ENCODE data around the gene IGFL4. TPM values are rescaled to one million over a fixed set of nuclear protein-coding genes. Genes with fewer than 3 reads are reported as not detected.

Gene IGFL4
- 10 to 100 TPM in 1 of 10 donors, 1 to 10 TPM in 9; 1.3 to 10.2 (median 4.6) TPM for polyA plus RNA-seq (ENCODE audit: insufficient read length in 10 of 10)
- long read RNA-seq, donor 1: 0 reads
- long read RNA-seq, donor 2: 0 reads
- long read RNA-seq, donor 3: 0 reads
- long read RNA-seq, donor 4: 0 reads
- long read RNA-seq, donor 5: 0 reads
- long read RNA-seq, donor 6, partial matches to known transcripts: 0 of 1 reads
- long read RNA-seq, donor 6, other reads (novel, unspliced or antisense): 0 of 1 reads
- long read RNA-seq, donor 7: 0 reads
- long read RNA-seq, donor 8: 0 reads
- long read RNA-seq, donor 9: 0 reads

DNA sequence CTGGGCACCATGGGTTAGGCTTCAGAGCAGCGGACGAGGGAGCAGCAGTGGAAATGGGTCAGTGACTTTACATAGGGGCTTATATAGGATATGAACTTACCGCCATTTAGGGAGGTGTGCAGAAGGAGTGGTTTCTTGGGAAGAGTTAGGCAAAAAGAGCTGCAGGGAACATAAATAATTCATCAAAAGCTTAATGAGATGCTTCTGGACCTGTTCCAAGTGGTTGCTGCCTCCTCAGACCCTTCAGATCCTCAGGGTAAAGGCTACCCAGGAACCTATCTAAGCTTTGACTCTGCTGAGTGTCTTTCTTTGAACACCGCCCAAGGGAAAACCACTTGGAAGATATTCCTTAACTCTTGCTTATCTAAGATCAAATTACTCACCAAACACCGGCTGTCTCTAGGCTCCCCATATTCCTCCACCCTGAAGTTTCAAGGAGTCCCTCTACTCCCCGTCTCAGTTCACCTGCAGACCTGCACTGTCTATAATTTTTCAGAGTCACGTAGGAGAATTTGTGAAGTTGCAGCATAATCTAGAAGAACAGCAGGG is at the start of gene IGFL4:
Gene IGFL4 (minus strand): TSS at position 51 of the 549 bp plus-strand sequence. CDS start 40 bp downstream, at position 11.
- DNase-seq: peak in 1 of 3 donors; percentile 13

DNA sequence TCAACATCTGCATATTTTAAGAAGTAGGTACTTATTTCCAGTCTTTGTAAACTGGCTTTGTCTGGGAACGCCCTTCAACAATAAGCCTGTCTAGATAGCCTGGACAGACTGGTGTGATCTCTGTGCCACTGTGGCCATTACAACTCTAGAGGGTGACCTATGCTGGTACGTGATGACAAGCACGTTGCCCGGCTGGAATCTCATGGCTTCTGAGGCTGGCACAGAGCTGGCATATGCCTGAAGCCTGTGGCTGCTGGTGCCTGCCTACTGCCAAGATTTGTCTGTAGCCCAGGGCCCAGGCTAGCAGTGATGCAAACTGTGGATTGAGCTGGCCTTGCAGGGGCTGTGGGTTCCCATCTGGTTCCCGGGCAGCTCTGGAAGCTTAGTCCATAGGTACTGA is 49.6 kb upstream of the IGFL4 start:
- DNase-seq: no peak

DNA sequence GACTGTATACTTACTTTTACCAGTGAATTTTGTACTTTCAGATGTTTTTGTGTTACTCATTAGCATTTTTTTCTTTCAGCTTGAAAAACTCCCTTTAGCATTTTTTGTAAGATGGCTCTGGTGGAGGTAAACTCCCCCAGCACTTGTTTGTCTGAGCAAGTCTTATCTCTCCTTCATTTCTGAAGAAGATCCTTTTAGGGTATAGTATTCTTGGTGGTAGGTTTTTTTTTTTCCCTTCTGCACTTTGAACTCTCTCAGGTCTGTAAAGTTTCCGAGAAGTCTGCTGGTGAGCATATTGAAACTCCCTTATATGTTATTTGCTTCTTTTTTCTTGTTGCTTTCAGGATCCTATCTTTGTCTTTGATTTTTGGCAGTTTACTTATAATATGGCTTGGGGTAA is 48.6 kb upstream of the IGFL4 start:
- no peak for DNase-seq

DNA sequence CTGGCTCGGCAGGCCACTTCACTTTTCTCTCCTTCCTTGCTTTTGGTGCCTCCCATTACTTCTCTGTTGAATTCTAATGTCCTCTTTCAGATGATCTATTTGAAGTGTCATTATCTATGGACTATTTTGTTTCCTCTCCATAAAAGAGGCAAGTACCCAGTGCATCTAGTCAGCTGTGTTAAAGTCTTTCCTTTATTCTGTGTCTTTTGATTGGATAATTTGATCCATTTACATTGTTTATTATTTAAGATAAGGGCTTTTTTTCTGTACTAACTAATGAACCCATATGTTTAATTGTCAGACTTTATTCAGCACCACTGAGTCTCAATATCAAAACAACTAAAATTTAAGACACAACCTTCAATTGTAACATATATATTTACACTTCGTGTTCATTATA is 47.3 kb upstream of the IGFL4 start:
- DNase-seq: no peak

DNA sequence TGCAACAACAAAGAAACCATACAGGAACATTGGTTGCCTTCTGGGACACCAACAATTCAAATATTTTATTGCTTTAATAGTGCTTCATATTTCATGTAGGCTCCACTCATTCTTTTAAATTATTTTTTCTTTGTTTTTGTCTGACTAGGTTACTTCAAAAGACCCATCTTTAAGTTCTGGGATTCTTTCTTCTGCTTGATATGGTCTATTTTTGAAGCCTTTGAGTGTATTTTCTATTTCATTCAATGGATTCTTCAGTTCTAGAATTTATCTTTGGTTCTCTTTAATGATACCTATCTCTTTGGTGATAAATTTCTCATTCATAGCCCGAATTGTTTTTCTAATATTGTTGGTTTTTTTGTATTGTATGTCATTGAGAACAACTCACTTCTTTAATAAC is 45.1 kb upstream of the IGFL4 start:
- DNase-seq: no peak

DNA sequence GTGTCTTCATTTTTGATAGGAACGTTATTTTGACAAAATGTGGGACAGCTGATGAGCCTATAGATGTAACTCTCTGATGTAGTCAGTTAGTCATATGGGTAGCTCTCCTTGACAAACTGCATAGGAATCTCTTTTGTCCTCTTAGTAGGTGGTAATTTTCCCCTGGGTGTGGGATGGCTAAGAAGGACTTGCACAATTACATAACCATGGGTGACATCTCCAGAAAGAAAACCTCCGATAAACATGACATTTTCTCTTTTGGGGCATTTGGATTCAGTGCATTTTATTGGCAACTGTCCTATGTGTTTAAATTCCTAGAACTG is 41.9 kb upstream of the IGFL4 start:
- DNase-seq: no peak

DNA sequence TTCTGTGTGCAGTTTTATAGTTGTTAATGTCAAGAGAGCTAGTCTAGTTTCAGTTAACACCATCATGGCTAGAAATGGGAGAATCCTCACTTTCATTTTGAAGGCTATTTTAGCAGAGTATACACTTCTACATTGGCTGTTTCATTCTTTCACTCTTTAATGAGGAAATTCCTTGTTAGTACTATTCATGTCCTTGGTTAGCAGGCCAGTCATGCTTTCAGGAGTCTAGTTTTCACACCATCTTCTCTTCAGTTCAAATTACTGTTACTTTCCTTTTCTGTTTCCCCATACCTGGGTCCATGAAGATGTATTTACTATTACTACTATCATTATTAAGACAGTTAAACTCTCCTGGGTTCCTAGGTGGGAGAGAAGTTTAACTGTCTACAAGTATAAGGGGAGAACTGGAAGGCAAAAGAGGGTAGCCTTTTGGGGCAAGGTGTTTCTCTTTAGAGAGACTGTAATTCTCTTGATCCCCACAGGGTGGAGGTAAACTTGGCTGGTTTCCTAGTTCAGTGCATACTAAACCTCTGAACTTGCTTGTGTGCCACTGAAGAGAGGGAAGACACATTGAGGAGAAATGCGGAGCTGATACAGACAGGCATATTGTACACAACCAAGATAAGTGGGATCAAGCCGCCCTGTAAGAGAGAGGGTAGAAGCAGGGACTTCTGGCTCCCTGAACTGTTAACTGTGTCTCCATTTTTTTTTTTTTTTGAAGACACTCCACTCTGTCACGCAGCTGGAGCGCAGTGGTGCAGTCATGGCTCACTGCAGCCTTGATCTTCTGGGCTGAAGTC is 41.3 kb upstream of the IGFL4 start:
- no peak for DNase-seq

DNA sequence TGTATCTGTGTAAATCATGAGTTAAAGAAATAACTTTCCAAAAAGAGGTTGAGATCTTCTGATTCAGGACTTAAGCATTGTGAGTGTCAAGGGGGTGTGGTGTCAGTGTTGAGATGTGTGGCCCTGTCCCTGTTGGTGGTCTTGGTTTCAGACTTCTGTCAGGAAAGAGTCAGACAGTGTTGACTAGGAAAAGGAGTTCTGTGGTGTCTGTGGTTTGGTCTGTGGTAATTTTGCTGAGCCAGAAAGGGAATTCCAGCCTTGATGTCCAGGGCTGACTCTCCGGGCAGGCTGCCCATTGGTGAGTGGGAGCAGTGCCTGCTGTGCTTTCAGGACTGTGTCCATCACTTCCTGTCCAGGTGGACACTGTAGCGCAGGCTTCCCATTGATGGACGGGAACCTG is 39.8 kb upstream of the IGFL4 start:
- DNase-seq: peak in 1 of 3 donors; percentile 90

DNA sequence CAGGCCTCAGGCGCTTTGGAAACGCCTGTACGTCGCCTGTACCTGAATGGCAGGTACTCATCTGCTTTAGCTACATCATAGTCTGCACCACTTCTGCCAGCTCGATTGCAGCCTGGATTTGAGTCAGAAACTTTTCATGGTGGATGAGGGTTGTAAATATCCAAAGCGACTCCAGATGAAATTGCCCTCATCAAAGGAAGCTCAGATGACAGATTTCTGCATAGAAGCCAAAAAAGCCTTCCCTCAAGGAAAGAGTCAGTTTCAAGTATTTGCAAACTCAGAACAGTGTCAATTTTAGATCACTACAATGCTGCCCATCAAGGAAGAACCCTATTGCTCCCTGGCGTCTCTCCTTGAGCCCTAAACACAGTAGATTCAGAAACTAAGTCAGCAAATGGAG is 38.8 kb upstream of the IGFL4 start:
- DNase-seq: no peak

DNA sequence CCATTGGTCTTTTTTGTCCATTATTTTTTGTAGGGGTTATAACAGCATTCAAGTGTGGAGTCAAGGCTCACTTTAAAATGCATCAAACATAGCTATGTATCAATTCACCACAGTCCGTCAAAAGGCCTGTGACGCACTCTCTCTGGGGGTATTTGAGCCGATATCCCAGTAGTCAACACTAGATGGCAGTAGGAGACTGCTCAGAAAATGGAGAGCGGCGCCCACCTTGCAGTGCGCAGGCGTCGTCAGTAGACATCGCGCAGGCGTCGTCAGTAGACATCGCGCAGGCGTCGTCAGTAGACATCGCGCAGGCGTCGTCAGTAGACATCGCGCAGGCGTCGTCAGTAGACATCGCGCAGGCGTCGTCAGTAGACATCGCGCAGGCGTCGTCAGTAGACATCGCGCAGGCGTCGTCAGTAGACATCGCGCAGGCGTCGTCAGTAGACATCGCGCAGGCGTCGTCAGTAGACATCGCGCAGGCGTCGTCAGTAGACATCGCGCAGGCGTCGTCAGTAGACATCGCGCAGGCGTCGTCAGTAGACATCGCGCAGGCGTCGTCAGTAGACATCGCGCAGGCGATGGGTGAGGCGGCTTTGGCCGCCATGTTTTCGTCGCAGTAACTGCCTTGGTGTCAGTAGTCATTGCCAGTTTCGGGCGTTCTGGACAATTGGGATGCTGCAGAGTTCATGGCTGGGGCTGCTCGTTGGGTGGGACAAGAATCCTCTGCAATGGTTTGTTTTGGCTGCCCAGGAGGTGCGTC is 38.0 kb upstream of the IGFL4 start:
- peak; percentile 42 to 66 (median 49) for DNase-seq

DNA sequence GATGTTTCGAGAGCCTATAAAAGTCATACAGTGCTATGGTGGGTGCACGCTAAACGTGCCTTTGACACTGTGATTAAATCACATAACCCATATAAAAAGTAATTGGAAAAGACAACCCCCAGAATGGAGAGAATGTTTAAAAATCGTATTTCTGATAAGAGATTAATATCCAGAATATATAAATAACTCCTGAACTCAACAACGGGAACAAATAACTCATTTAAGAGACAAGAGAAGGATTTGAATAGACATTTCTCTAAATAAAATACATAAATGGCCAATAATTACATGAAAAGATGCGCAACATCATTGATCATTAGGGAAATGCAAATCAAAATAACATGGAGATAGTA is 37.0 kb upstream of the IGFL4 start:
- no peak for DNase-seq

DNA sequence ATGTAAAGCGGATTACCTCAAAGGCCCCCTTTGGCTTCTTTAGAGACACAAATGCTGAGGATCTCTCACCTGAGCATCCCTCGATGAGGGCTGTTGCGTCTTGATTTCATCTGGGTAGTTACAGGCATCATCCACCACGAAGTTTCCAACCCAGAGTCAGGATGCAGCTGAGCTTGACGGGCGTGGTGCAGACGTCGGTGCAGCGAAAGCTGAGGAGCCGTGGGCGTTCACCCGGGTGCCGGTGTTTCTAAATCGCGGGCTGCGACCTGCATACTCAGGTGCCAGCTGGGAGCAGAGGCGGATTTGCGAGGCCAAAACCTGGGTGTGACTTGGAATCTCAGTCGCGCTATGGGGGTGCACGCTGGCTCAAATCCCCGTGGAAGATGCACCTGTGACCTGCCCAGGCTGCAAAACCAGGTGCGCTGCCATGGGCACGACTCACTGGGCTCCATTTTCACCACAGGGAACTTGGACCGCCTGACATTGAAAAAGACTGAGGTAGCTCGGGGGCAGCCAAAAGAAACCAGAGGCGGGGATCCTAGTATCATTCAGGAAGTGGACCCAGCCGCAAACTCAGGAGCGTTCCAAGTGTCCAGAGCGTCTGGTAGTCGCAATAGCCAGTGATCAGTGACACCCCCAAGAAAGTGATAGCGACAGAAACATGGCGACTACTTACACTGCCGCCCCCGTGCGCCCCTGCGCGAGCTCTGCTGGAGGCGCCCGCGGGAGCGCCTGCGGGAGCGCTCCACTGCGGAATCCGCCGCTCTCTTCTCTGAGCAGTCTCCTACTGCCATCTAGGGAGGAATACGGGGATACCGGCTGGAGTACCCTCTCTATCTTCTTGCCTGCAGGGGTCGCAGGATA is 36.4 kb upstream of the IGFL4 start:
- DNase-seq: peak; percentile 48 to 70 (median 69)

DNA sequence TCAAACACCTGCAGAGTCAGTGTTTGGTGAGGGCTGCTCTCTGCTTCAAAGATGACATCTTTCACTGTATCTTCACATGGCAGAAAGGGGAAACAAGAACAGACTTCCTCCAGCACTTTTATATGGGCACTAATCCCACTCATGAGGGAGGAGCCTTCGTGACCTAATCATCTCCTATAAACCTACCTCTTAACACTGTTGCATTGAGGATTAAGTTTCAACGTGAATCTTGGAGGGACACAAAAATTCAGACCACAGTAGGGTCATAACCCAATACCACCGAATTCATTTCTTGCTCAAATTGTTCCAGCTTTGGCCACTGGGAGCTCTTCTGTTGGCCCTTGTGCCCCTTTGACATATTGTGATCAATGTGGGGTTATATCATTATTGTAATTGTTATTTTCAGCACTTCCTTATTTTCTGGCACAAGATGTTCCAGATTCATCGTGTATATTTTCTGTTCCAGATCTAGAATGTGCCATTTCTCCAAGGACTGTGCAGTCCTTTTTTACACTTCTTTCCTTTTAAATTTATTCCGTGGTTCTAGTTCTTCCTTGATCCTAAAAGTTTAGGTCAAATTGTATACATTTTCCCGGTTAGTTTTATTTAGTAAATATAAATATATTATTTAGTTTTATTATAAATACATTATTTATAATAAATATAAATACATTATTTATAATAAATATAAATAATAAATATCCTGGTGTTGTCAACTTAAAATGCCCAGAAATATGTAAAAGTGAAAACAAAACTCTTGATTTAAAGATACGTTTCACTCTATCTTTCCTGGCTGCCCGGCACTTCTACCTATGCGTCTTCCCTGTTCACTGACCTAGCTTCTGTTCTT is 35.5 kb upstream of the IGFL4 start:
- no peak for DNase-seq

DNA sequence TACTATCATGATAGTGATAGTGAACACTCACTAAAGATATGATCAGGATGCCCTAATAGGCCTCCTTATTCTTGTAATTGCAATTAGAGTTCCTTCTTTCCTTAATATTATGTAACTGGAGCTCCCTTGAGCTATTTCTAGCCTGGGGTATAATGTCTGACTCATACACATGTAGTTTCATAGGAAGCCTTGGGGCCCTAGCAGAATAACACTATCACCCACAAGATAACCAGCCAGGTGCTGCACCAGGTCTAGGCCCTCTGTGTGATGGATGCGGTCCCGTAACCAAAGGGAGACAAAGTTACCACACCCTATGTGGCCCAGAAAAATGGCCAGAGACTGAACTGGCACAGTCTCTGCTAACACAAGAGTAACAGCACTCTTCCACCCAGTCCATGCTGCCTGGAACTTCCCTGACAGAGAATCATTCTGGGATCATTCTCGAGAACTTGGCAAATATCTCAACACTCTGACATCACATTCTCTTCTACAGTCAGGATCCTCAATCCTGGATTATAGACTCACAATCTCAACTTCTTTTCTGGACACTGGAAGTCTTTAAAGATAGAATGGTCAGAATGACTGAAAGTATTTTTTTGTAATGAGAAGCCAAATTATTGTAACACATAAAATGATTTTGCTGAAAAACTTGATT is 32.6 kb upstream of the IGFL4 start:
- no peak for DNase-seq

DNA sequence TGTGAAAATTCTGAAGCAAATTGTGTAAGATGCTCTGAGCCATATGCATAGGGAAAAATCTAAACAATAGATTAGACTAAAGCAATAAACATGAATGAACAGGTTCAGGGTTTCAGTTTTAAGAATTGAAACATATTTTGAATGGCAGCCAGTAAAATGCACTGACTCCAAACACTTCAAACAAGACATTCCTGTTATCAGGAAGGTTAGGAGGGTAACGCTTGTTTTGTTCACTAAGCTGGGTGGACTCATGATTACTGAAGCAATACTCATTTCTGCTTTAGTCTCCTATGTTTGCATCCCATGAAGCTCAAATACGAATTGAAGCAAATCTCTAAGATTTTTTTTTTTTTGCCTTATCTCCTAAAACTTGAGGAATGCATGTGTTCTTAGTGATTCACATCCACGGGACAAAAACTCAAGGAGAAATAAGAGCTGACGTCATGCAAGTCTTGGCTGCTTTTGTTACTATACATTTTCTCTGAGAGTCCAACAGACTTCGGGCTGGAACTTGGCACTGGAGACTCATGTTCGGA is 29.1 kb upstream of the IGFL4 start:
- peak in 2 of 3 donors; percentile 50 to 73 for DNase-seq

DNA sequence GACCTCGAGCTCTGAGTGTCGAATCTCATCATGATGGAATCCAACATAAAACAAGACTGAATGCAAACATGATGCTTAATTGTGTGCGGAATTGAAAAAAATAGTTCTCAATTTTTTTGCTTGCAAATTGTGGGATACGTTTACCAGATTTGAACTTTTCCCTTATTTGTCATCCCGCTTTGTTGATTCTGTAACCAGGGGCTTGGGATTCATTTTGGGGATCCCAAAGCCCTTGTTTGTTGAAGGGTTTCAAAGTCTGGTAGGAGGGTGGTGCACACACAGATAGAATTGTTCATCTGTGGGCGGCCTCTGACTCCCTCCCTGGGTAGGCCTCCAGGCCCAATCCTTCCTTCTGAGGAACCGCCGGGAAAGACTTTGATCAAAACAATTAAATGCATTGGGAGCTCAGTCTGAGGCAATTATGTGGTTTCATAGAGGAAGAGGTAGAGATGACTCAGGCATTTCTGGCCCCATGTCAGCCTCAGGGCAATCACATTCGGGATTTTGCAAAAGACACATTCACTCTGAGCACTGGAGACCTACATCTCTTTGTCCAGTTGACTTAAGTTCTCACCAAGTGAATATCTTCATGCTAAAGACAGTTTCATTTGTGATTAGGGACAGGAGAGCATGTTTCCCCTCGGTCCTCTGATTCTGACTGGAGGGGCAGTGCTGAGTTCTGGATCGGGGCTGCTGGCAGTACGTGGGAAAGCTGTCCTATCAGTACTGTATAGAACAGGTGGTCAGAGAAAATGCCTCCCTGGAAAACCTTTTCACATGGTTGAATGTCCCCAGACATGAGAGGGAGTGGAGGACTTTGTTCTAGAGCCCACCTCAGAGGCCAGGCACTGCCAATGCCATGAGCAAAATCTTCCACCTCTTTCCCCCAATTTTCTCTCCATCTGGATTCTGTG is 27.8 kb upstream of the IGFL4 start:
- DNase-seq: peak in 1 of 3 donors; percentile 74

DNA sequence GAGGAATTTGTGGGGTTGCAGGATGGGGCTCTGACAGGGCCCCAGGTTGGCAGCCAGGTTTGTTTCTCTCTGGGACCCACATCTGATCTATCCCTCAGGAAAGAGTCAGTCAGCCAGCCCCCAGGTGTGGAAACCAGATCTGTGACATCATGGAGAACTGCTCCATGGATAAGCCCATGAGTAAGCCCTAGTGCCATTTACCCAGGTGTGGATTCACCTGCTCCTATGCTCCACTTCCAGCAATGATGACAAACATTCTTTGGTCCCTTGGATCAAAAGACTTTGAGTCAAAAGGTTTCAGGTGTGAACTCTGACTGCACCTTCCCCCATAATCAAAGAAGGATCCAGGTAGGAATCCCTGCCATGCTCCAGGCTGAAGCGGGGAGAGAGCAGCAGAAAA is 26.9 kb upstream of the IGFL4 start:
- DNase-seq: no peak

DNA sequence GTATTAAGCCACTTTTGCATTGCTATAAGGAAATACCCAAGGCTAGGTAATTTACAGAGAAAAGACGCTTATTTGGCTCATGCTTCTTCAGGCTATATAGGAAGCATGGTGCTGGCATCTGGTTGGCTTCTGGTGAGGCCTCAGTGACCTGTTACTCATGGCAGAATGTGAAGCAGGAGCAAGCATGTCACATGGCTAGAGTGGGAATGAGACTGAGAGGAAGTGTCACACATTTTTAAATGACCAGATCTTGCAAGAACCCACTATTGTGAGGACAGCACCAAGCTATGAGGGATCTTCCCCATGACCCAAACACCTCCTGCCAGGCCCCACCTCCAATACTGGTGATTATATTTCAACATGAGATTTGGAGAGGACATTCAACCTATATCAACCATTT is 25.7 kb upstream of the IGFL4 start:
- DNase-seq: no peak

All from muscle of back (tissue), 13 donors.